Right ventricle myocardium inferior (tissue), 1 donor: ENCODE data around the gene VGF. TPM values are rescaled to one million over a fixed set of nuclear protein-coding genes. Genes with fewer than 3 reads are reported as not detected.

ENCODE experiments used
- ATAC-seq: fragments of 200-7000 bp; cut with Tn5 transposase; one replicate; pipeline ENCODE4 v1.9.1; 2020; ENCODE audit warnings: mild to moderate bottlenecking, moderate library complexity
- DNase-seq: peaks from one replicate; pipeline ENCODE4 v3.0.0; 2021; ENCODE audit errors: missing footprints
- intact Hi-C: fragments of 100-400 bp; cut with DNase I; formaldehyde crosslinking; loops from one replicate; pipeline ENCODE4 v1.11.0; 2022
- total RNA-seq: library from RNA; stranded (reverse); fragmentation: NEBNext Ultra II Directional; extraction: Animal tissue kit (Norgen Biotek cat#: 25700); gene quantifications from one replicate; pipeline ENCODE4 v1.2.1, GENCODE V29; 2021
- donor health status: DM: no; HTN: yes; CAD: no; lungs with severe emphysema.

VGF gene
- total RNA-seq, 1 donor from 2014 or later: not detected

DNA sequence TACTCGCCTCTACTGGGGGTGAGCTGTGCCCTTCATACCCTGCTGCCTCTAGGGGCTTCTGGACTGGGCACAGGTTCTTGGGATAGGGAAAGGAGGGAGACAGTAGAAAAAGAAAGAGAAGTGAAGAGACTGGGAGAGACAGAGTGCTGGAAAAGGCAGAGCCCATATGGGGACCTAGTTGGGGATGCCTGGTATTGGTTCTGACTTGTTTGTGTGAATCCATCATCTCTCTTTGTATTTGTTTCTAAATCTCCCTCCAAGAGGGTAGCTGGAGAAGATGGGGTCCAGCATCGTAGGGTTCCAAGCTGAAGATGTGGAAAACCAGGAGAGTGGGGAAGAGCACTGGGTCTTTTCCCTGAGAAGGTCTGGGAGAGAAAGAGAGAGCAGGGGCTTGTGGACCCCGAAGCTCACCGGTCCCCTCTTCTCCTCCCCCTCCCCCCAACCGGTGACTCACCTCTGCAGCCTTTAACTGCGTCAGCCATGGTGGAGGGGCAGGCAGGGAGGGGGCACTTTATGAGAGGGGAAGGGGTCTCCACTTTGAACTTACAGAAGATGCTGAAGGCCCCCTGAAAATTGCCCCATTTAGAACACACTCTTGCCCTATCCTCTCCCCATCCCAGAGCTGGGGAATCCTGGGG is 3.2 kb upstream of the VGF start:
- no peak for ATAC-seq
- intact Hi-C loops: no loop called here
- DNase-seq: no peak

DNA sequence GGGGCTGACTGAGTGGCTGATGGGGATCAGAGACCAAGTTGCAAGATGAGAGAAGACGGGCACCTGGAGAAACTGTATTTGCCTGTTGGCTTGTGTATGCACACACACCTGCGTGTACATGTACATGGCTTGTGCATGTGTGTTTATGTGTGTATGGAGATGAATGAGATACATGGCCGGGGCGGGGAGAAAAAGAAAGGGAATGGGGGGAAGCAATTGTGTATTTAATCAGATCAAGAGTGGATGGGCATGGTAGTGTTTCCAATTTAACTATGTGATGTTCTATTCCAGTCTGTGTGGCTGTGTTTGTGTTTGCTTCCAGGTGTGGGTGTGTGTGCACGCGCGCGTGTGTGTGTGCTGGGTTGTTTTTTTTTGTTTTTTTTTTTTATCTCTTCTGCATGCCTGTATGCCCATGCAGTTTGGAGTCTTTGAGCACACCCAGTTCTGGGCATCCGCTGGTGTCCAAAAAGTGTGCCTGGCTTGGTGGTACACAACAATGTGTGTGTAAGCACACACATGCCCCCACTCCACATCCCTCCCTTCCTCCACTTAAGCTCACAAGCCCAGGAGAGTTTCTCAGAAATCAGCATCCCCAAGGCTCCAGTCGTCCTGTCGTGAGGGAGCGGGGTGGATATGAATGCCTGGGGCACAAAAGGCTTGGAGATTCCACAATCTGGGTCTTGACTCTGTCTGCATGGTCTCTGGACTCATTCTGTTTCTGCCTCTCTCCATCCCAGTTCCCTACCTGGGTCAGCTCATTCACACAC is 2.5 kb upstream of the VGF start:
- no peak for DNase-seq
- ATAC-seq: no peak
- intact Hi-C loops: loop anchor here (2.0 kb wide), 1 partner anchor 23 kb away; no protein-coding TSS in a partner anchor

DNA sequence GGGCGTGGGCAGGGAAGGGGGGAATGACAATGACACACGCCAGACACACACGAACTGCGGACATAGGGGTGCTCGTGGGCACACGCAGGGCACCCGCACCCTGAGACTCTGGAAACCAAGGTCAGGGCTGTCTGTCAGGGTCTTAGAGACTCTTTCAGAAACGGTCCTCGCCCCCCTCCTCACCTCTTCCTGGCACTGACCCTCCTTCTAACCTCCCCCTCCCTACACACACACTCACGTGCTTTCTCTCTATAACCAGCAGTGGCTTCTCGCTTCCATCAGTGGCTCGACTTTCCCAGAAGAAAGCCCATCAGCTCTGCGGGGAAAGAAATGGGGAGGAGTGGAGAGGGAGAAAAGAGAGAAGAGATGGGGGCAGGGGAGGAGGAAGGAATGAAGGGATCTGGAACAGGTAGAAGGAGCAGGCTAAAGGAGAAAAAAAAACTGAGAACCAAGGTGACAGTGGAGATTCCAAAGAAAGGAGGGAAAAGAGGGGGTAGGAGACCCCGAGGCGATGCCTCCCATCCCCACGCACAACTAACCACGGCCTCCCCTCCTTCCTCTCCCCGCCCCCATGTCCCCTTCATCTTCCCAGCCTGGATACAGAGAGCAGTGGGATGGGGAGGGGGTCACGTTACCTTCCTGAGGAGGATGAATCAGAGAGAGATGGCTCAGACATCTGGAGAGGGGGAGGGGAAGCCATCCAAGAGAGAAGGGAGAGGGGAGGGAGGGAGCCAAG is 1.7 kb upstream of the VGF start:
- DNase-seq (no peak), ATAC-seq (no peak)
- intact Hi-C loops: loop anchor here (2.0 kb wide), 1 partner anchor 22 kb away; no protein-coding TSS in a partner anchor

DNA sequence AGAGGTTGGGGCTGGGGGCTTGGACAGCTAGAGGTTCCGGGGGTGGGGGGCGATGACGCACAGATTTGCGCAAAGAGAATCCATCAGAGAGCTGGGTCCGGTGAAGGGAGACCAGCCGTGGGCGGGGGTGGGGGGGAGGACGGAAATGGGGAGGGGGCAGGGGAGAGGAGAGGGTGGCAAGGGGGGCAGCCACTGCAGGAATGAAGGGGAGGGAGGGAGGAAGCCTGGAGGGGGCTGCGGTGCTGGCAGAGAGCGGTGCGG is 1.2 kb upstream of the VGF start:
- no peak for DNase-seq
- ATAC-seq: no peak
- intact Hi-C loops: loop anchor here (2.0 kb wide), 1 partner anchor 22 kb away; no protein-coding TSS in a partner anchor

DNA sequence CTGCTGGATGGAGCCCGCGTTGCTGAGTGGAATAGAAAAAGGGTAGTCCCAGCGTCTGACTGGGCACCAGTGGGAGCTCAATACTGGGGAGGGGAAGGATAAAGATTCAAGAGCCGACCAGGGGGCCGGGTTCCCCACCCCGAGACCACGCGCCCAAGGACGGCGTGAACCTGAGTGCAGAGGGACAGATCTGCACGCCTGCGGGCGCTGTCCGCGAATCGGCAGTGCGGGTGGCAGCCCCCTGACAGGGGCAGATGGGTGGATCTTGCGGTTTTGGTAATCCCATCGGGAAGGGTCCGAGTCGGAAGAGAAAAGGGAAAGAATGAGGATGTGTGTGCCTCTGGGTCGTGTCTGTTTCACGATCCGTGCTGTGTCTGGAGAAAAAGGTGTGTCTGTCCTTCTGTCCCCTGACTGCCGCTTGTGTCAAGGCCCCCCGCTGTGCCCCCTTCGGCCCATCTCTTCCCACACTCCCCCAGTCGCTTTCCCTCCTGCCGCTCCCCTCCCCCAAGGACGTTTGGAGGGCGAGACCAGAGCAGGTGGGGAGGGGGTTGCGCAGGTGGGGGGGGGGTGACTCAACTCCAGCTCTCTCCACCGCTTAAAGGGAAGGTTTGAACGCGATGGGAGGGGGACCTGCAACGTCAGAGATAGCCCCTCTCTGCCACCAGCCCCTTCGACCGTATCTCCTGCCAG is 734 bp upstream of the VGF start:
- intact Hi-C loops: loop anchor here (2.0 kb wide), 1 partner anchor 21 kb away; no protein-coding TSS in a partner anchor
- ATAC-seq (no peak), DNase-seq (no peak)

DNA sequence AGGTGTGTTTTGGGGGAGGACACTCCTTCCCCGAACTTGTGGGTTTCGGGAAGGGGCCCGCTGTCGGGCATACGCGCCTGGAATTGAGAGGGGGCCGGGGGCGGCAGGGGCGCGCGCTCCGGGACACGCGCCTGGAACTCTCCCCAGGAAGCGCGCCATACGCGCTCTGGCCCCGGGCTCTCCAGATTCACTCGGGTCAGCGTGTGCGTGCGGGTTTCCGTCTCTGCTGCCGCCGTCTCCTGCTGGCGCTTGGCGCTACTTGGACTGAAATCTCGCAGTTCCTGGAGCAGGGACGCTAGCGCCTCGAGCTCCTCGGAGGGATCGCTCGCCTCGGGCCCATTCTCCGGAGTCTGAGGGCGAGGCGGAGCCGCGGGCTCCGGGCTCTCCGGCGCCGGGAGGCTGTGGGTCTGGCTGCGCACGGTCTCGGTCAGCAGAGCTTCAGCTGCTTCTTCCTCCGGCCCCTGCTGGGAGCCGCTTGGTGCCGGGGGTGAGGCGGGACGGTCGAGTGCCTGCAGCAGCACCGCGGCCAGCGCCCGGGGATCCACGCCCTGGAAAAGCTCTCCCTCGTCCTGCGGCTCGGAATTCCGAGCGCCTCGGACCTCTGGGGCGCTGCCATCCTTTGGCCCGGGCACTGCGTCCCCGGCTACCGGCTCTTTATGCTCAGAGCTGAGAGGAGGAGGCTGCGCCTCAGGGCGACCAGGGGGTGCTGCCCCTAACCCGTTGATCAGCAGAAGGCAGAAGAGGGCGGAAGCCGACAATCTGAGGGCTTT is 1.1 kb downstream of the VGF start:
- no peak for DNase-seq
- intact Hi-C loops: no loop called here
- no peak for ATAC-seq

DNA sequence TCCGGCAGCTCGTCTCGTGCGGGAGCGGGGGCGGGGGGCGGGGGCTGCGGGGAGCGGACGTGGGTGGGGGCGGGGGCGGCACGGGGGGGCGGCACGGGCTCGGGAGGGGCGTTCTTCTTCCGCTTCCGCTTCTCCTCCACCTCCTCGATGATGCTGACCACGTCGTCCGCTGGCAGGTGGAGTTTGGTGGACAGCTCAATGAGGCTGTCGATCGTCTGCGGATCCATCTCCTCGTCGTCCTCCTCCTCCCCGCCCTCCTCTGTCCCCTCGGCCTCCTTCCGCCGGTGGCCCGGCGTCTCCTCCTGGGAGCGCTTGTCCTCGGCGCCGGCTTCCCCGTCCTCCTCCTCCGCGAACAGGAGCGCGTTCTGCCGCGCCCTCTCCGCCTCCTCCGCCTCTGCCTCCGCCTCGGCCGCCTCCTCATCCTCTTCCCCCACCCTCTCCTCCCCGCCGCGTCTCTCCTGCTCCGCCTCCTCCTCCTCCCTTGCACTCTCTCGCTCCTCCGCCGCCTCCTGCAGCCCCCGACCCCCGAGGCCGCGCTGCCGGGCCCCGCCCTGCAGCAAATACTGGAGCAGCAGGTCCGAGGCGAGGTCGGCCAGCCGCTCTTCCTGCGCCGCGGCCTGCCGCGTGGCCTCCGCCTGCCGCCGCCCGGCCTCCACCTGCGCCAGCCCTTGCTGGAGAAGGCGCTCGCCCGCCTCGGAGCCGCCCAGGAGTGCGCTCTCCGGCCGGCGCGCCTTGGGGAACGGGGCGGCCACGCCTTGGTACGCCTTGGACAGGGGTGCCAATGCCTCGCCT is 1.9 kb downstream of the VGF start:
- DNase-seq (no peak), ATAC-seq (no peak)

DNA sequence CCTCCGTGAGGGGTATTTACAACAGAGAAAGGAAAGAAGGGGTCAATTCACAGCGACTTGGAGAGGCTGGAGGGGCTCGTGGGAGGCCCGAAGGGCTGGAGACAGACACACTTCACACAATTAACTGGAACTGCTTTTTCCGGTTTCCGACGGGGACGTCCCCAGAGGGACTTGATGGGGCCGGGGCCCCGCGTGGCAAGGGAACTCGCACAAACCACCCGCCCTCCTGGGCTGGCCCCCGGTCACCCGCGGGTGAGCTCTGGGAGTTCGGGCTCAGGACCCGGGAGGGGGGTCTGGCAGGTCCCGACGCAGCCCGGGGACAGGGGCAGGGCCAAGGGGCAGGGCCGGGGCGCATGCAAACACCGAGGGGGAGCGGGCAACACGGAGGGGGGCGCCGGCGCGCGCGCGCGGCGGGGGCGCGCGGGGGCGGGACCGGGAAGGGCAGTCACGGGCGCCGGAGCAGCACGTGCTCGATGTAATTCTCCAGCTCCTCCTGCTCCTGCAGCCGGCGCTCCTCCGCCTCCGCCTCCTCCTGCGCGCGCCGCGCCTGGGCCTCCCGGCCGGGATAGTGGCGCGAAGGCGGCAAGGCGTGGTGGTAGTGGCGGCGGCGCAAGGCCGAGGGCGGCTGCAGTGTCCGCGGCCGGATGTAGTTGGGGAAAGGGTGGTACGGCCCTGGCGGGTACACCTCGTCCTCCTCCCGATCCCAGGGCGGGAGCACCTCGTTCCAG is 2.7 kb downstream of the VGF start:
- peak; percentile 65 for DNase-seq
- ATAC-seq: no peak
- intact Hi-C loops: no loop called here

More for the DNA sequence above, 1.9 kb downstream of the VGF start:
- intact Hi-C loops: no loop called here

DNA sequence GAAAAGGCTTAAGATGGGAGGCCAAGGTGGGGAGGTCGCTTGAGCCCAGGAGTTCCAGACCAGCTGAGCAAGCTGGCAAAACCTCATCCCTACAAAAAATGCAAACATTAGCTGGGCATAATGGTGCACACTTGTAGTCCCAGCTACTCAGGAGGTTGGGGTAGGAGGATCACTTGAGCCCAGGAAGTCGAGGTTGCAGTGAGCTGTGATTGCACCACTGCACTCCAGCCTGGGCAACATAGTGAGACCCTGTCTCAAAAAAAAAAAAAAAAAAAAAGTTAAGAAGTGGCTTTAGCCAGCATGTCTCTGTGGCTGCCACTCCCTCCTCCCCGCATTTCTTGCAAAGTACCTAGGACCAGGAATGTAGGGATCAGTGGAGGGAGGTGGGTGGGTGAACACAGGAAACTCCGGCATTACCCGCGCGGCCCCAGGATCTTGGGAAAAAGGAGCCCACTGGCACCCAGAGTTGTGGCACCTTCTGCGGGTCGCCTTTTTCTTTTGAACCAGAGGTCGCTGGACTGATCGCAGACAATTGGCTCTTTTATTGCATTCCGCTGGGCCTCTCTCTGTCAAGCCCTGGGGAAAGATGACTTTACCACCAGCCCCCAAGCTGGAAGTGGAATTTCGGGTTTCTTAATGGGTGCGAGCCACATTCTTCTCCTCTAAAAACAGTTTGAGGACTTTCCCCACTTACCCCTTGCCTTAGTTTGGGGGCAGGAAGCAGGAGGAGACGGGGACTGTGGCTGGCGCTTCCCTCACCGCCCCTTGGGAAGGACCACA is 3.5 kb downstream of the VGF start:
- no peak for DNase-seq
- no peak for ATAC-seq
- intact Hi-C loops: no loop called here

DNA sequence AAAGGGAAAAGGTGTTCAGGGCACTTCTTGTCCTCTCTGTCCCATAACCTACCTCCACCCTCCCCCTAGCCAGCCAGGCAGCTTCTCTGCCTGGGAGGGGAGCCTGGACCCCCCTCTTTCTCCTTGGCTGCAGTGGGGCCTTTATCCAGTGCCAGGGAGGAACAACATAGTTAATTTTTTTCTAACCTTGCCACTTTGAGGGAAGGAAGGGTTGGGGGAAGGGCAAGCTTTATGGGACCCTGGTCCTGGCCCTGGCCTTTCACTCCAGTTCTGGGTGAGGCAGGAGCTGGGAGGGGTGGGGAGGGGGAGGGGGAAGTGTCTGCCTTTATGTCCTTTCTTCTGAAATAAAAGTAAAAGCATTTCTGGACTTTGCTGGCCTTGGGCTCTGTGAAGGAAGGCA is 4.5 kb downstream of the VGF start:
- no peak for ATAC-seq
- intact Hi-C loops: no loop called here

DNA sequence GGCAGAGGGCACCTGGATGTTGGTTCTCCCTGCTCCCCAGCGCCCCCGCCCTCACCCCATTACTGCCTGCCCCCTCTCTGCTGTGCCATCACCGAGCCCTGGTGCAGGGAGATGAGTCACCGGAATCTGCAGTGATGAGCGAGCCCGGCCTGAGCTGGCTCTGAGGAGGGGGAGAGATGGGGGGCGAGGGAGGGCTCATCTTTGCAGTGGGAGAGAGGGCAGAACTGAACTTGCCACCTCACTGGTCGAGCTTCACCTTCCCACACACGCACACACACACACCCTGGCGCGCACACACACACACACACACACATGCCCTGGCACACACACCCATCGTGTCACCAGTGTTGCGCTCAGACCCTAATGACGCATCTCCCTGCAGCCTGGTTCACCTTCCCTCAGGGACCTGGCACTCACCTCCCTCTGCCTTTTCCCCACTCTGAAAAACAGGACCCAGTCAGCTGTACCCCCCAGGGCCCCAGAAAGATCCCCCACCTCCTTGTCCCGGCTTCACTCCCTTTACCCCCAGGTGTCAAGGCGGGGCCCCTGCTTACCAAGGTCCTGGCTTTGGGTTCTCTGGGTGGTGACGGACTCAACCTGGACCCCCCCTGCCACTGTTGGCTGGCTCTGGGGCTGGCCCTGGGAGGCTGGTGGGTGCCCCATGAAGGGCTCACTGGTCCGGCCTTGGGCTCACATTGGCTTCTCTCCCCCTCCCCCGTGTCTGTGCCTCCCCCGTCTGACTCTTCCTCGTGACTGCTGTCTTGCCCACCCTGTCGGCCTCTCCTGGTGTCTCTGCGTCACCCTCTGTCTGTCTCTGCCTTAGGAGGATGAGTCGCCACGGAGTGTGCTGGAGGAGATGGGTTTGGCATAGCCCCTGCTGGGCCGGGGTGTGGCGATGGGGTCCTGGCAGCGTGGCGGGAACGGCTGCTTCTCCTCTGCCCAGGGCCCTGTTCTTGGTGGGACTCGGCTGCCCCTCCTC is 5.4 kb downstream of the VGF start:
- DNase-seq (no peak), ATAC-seq (no peak)
- intact Hi-C loops: no loop called here

More for the DNA sequence above, 4.5 kb downstream of the VGF start:
- DNase-seq: no peak

DNA sequence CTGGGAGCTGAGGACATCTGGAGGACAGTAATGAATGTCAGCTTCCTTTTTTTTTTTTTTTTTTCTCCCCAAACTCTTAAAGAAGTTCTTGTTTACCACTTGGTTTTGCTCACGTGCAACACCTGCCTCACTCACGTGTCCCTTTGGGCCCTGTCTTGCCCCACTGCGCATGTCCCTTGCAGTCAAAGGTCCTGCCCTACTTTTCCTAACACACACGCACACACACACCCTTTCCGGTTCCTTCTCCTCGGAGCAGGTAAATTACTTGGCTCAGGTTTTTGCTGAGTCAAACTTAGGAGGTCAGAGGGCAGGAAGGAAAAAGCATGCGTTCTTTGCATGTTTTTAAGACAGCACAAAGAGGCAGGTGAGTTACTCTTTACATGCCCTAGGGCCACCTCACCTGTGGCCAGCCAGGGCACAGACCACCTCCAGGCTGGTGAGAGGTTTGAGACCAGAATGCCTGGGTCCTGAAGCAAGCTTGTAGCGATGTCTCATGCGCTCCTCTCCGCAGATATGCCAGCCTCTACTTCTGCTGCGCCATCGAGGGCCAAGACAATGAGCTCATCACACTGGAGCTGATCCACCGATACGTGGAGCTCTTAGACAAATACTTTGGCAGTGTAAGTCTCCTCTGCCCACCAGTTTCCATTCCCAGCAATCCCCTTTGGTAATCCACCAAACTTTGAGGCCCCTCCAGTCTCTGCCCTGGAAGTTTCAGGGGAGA is 8.3 kb downstream of the VGF start:
- ATAC-seq: no peak
- intact Hi-C loops: no loop called here
- DNase-seq: no peak

DNA sequence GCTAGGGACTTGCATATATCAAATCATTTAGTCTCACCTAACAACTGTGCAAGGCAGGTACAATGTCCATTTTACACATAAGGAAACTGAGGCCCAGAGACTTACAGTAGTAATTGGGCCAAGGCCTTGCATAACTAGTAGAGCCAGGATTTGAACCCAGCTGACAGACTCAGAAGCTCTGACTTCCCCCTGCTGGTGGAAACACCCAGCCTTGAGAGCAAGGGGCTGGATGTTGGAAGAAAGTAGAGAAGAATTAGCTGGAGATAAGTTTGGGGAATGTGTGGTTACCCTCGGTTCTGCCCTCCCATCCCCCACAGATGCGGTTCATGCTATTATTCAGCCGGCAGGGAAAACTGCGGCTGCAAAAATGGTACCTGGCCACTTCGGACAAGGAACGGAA is 9.1 kb downstream of the VGF start:
- ATAC-seq (no peak), DNase-seq (no peak)
- intact Hi-C loops: no loop called here

DNA sequence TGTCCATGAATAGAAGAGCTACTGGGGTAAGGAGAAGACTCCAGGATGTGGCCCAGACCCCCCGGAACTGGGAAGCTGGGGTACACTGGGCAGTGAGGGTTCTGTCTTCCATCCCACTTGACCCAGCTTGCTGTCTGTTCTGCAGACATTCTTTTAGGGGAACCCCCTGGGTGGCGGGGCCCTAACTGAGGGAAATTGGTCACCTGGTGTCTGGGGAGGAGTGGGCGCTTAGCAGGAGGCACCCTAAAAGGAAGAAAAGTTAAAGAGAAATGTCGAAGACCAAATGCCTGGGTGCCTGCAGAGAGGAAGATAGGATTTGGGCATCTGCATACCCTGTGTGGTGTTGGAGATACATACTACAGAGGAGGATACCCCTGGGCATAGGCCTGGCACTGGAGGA is 10.1 kb downstream of the VGF start:
- DNase-seq (no peak), ATAC-seq (no peak)
- intact Hi-C loops: no loop called here

DNA sequence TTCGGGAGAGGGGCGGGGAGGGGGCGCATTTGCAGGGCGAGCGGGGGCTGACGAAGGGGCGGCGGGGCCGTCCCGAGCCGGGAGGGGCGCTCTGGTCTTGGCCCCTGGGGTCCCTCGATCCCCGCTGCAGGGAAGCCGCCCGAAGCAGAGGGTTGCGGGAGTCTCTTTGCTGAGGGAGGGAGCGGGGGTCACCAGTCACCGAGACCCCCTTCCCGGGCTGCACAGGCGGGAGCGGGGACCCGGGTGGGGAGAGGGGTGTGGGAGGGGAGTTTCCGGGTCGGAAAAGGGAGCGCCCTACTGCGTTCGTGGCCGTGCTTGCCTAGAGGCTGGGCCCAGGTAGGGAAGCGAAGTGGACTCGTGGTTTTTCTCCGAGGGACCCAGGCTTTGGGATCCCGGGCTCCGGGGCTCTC is 10.7 kb downstream of the VGF start:
- DNase-seq (no peak), ATAC-seq (peak; percentile 23)
- intact Hi-C loops: no loop called here
